NT2/D1 (cell line): ENCODE results near the gene ADAMTSL1.

Source experiments
- YY1 ChIP-seq: IDR thresholded peaks from 2 replicates; pipeline ENCODE4 v1.6.1; 2011; ENCODE audit not compliant: insufficient read length, insufficient read depth
- ZNF274 ChIP-seq: IDR thresholded peaks from 2 replicates; pipeline ENCODE4 v1.6.1; 2011; ENCODE audit warnings: mild to moderate bottlenecking, low read depth, low read length

- TF ChIP-seq YY1 (no peak), ZNF274 (no peak)
Observed at GRCh38 chr9:18776836-18777820, 303.2 kb downstream of the ADAMTSL1 start.
